ENCODE results near the gene ZNF598. TPM values are rescaled to one million over a fixed set of nuclear protein-coding genes. Genes with fewer than 3 reads are reported as not detected.
A peak's percentile ranks its signal among the peaks of the same experiment; 100 is the strongest.

The ZNF598 gene
- total RNA-seq, 1 experiment from 2014 or later, result 50.4 TPM

GRCh38 chr16:2038382-2039231, 29.0 kb upstream of the ZNF598 start:
- no peak for DNase-seq
- ChIA-PET POLR2A (no interaction called here), CTCF (no interaction called here)
- H3K4me1 ChIP-seq, result peaks cover 26% of the 10 kb centered on the region
- H3K27me3 Mint-ChIP-seq (ENCODE audit: insufficient read depth, unreplicated experiment), result no peaks in the 10 kb centered on the region
- H3K4me3 Mint-ChIP-seq (ENCODE audit: unreplicated experiment), result no peak overlapping the region
- BruUV-seq (replicated peaks), result no TSS peak
- intact Hi-C loops (cut with micrococcal nuclease; ENCODE audit: unreplicated experiment), result no loop called here
- H3K36me3 Mint-ChIP-seq (ENCODE audit: insufficient read depth, unreplicated experiment), result peaks cover 16% of the 10 kb centered on the region
- H3K27ac Mint-ChIP-seq (ENCODE audit: unreplicated experiment), result peak overlapping the region; percentile 27
- TF ChIP-seq CTCF (IDR thresholded peaks at IDR 0.05; ENCODE audit: insufficient read depth in 1 of 2, low read depth in 1 of 2, low read length in 1 of 2, severe bottlenecking in 1 of 2, unreplicated experiment in 1 of 2), result no peak
- no peaks in the 10 kb centered on the region; the same call in 1 of the 2 replicates for H3K36me3 ChIP-seq (ENCODE audit: control insufficient read depth, insufficient read depth, low read length)
- no peaks in the 10 kb centered on the region for H3K27me3 ChIP-seq (replicated peaks; ENCODE audit: control insufficient read depth, insufficient read depth, low read length)
- H3K9me3 Mint-ChIP-seq (ENCODE audit: unreplicated experiment), result no peaks in the 10 kb centered on the region
- H3K4me1 Mint-ChIP-seq (ENCODE audit: low read depth, unreplicated experiment), result peaks cover 7% of the 10 kb centered on the region
- no peaks in the 10 kb centered on the region for H3K9me3 ChIP-seq
- H3K4me3 ChIP-seq (ENCODE audit: low read depth, low read length), result no peak overlapping the region

- ChIA-PET CTCF (no interaction called here), POLR2A (no interaction called here)
- no peak overlapping the region for H3K4me3 ChIP-seq (ENCODE audit: low read depth, low read length)
- no peaks in the 10 kb centered on the region; the same call in 1 of the 2 replicates for H3K36me3 ChIP-seq (ENCODE audit: control insufficient read depth, insufficient read depth, low read length)
- peaks cover 16% of the 10 kb centered on the region for H3K36me3 Mint-ChIP-seq (ENCODE audit: insufficient read depth, unreplicated experiment)
- no peak overlapping the region for H3K4me3 Mint-ChIP-seq (ENCODE audit: unreplicated experiment)
- peaks cover 7% of the 10 kb centered on the region for H3K4me1 Mint-ChIP-seq (ENCODE audit: low read depth, unreplicated experiment)
- TF ChIP-seq CTCF (IDR thresholded peaks at IDR 0.05; ENCODE audit: insufficient read depth in 1 of 2, low read depth in 1 of 2, low read length in 1 of 2, severe bottlenecking in 1 of 2, unreplicated experiment in 1 of 2), result no peak
- no TSS peak for BruUV-seq (replicated peaks)
- no peaks in the 10 kb centered on the region for H3K27me3 ChIP-seq (replicated peaks; ENCODE audit: control insufficient read depth, insufficient read depth, low read length)
- H3K27me3 Mint-ChIP-seq (ENCODE audit: insufficient read depth, unreplicated experiment), result no peaks in the 10 kb centered on the region
- H3K4me1 ChIP-seq, result peaks cover 29% of the 10 kb centered on the region
- intact Hi-C loops (cut with micrococcal nuclease; ENCODE audit: unreplicated experiment), result no loop called here
- no peak for DNase-seq
- peak overlapping the region; percentile 27 for H3K27ac Mint-ChIP-seq (ENCODE audit: unreplicated experiment)
- H3K9me3 Mint-ChIP-seq (ENCODE audit: unreplicated experiment), result no peaks in the 10 kb centered on the region
- H3K9me3 ChIP-seq, result no peaks in the 10 kb centered on the region
Measured at GRCh38 chr16:2037647-2038381, 28.2 kb upstream of the ZNF598 start.

- Histone ChIP-seq H3K27me3 (replicated peaks; ENCODE audit: control insufficient read depth, insufficient read depth, low read length) (no peaks in the 10 kb centered on the region), H3K9me3 (no peaks in the 10 kb centered on the region), H3K36me3 (ENCODE audit: control insufficient read depth, insufficient read depth, low read length) (no peaks in the 10 kb centered on the region; the same call in 1 of the 2 replicates), H3K4me3 (ENCODE audit: low read depth, low read length) (no peak overlapping the region), H3K4me1 (peaks cover 29% of the 10 kb centered on the region)
- Mint-ChIP-seq H3K27me3 (ENCODE audit: insufficient read depth, unreplicated experiment) (no peaks in the 10 kb centered on the region), H3K4me1 (ENCODE audit: low read depth, unreplicated experiment) (peaks cover 7% of the 10 kb centered on the region), H3K36me3 (ENCODE audit: insufficient read depth, unreplicated experiment) (peaks cover 16% of the 10 kb centered on the region), H3K27ac (ENCODE audit: unreplicated experiment) (no peak overlapping the region), H3K9me3 (ENCODE audit: unreplicated experiment) (no peaks in the 10 kb centered on the region), H3K4me3 (ENCODE audit: unreplicated experiment) (no peak overlapping the region)
- no peak for TF ChIP-seq CTCF (IDR thresholded peaks at IDR 0.05; ENCODE audit: insufficient read depth in 1 of 2, low read depth in 1 of 2, low read length in 1 of 2, severe bottlenecking in 1 of 2, unreplicated experiment in 1 of 2)
- intact Hi-C loops (cut with micrococcal nuclease; ENCODE audit: unreplicated experiment), result no loop called here
- ChIA-PET CTCF (no interaction called here), POLR2A (no interaction called here)
- no TSS peak for BruUV-seq (replicated peaks)
- no peak for DNase-seq
Measured at GRCh38 chr16:2037115-2037514, 27.5 kb upstream of the ZNF598 start.
